Embryonic facial prominence (tissue), 1 donor: ENCODE data around the gene MISP.

Experiments
- DNase-seq: peaks from one replicate; pipeline ENCODE4 v3.0.0-alpha.2; 2016; ENCODE audit errors: extremely low spot score

MISP gene

DNA sequence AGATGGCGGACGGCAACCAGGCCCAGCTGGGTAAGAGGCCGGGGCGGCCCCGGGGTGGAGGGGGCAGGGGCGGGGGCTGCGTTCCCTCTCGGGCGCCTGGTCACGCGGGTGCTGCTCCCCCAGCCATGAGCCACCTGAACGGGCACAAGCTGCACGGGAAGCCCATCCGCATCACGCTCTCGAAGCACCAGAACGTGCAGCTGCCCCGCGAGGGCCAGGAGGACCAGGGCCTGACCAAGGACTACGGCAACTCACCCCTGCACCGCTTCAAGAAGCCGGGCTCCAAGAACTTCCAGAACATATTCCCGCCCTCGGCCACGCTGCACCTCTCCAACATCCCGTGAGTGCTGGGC, 57.5 kb downstream of the MISP start:
- DNase-seq: no peak

DNA sequence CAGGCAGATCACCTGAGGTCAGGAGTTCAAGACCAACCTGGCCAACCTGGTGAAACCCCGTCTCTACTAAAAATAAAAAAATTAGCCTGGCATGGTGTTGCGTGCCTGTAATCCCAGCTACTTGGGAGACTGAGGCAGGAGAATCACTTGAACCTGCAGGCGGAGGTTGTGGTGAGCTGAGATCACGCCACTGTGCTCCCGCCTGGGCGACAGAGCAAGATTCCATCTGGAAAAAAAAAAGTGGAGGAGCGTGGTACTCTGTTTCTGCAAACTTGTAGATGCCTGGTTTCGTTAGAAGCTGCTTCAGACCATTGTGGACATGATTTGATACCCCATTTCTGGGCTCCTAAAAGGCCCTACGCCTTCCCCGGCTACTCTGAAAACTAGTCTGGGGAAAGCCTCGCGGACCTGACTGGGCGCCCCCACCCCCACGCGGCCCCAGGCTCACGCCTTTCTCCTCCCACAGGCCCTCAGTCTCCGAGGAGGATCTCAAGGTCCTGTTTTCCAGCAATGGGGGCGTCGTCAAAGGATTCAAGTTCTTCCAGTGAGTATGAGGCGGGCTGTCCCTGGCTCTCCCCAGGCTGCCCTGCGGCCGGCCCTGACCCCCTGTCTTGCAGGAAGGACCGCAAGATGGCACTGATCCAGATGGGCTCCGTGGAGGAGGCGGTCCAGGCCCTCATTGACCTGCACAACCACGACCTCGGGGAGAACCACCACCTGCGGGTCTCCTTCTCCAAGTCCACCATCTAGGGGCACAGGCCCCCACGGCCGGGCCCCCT, 59.4 kb downstream of the MISP start:
- DNase-seq: no peak

DNA sequence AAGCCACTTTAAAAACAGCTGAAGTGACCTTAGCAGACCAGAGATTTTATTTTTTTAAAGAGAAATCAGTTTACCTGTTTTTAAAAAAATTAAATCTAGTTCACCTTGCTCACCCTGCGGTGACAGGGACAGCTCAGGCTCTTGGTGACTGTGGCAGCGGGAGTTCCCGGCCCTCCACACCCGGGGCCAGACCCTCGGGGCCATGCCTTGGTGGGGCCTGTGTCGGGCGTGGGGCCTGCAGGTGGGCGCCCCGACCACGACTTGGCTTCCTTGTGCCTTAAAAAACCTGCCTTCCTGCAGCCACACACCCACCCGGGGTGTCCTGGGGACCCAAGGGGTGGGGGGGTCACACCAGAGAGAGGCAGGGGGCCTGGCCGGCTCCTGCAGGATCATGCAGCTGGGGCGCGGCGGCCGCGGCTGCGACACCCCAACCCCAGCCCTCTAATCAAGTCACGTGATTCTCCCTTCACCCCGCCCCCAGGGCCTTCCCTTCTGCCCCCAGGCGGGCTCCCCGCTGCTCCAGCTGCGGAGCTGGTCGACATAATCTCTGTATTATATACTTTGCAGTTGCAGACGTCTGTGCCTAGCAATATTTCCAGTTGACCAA, 60.1 kb downstream of the MISP start:
- no peak for DNase-seq

DNA sequence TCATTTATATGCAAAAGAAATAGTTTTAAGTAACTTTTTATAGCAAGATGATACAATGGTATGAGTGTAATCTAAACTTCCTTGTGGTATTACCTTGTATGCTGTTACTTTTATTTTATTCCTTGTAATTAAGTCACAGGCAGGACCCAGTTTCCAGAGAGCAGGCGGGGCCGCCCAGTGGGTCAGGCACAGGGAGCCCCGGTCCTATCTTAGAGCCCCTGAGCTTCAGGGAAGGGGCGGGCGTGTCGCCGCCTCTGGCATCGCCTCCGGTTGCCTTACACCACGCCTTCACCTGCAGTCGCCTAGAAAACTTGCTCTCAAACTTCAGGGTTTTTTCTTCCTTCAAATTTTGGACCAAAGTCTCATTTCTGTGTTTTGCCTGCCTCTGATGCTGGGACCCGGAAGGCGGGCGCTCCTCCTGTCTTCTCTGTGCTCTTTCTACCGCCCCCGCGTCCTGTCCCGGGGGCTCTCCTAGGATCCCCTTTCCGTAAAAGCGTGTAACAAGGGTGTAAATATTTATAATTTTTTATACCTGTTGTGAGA, 60.7 kb downstream of the MISP start:
- DNase-seq: no peak

DNA sequence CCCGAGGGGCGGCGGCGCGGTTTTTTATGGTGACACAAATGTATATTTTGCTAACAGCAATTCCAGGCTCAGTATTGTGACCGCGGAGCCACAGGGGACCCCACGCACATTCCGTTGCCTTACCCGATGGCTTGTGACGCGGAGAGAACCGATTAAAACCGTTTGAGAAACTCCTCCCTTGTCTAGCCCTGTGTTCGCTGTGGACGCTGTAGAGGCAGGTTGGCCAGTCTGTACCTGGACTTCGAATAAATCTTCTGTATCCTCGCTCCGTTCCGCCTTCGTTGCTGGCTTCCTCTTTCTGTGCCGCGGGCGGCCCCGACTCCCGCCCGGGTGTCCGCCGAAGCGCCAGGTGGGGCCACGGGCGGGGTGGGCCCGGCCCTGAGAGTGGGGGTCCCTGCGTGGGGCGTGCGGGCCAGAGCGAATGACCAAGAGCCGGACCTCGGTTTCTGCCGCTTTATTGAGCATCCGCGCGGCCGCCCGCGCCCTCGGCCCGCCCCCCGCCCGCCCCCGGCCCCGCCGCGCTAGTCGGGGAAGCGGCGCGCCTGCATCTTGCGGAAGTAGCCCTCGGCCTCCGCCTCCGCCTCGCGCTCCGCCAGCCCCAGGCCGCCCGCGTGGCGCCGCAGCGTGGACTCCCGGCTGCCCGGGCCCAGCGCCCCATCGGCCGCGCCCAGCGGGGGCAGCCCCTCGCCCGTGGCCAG, 61.3 kb downstream of the MISP start:
- DNase-seq: no peak

DNA sequence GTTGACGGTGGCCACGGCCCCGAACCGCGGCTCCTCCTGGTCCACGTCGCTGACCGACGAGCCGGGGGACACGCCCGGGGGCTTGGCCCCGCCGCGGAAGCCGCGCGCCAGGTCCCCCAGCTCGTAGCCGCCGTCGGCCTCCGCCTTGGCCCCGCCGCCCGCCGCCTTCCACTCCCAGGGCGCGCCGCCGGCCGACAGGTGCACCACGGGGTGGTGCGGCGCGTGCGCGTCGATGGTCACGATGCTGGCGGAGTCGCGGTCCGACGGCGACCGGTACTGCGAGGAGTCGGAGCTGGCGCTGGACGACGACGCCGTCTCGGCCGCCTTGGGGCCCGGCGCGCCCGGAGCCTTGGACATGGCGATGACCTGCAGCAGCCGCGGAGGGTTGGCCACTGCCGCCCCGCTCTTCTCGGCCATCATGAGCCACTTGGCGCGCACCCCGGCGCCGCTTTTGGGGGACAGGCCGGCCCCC, 61.9 kb downstream of the MISP start:
- no peak for DNase-seq

DNA sequence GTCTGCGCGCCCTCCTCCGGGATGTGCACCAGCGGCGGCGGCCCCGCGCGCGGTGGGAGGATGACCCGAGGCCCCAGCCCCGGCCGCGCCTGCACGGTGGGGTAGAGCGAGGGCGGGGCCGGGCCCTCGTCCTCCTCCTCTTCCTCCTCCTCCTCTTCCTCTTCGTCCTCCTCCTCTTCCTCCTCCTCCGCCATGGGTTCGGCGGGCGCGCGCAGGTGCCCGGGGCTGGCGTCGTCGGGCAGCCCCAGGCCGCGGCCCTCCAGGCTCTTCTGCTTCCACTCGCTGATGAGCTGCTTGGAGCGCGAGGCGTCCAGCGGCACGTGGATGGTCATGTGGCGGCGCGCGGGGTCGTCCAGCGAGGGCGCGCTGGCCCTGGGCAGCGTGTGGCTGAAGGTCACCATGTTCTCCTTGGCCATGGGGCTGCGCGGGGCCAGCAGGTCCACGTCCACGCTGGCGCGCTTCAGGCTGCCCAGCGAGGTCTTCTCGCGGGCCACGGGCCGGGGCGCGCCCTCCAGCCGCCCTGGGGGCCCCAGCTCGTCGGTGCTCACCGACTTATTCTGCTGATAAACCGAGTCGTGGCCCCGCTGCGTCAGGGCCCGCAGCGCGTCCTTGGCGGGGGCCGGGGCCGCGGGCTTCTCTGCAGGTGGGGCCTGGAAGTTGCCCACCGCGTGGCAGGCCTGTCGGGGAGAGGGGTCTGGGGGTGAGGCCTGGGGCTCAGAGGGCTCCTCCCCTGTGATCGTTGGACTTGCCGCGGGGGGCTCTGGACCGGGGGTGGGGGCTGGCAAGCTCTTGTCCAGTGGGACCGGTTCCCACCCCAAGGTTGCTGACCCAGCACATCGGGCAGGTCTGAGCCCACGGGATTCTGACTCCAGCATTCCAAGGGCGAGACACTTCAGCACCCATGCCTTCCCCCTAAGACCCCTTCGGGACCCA, 62.6 kb downstream of the MISP start:
- no peak for DNase-seq
